ENCODE measurements around the gene TBL1X. TPM values are rescaled to one million over a fixed set of nuclear protein-coding genes. Genes with fewer than 3 reads are reported as not detected.
"Not testable (repeated sequence)": the region's sequence is repeated elsewhere in the genome, so short reads cannot be mapped to it uniquely, and the experiment has no call there.

Gene TBL1X
- total RNA-seq, 4 donors from 2014 or later = 32.9 to 42.9 (median 33.4) TPM

GRCh38 chrX:9759337-9759736 lies 294.5 kb downstream of the TBL1X start:
- H3K9me3 ChIP-seq = no peaks in the 10 kb centered on the region
- TF ChIP-seq POLR2A (IDR thresholded peaks at IDR 0.05) (no peak), CTCF (IDR thresholded peaks at IDR 0.05) (no peak)
- 79 to 80% methylated on average over 2 to 6 of the region's 8 CpGs for WGBS, 2 donors
- intact Hi-C loops (cut with DNase I) = no loop called here
- H3K27me3 ChIP-seq = no peaks in the 10 kb centered on the region
- H3K27ac ChIP-seq = no peak overlapping the region
- no peaks in the 10 kb centered on the region for H3K4me1 ChIP-seq
- DNase-seq = no peak
- no peaks in the 10 kb centered on the region for H3K36me3 ChIP-seq
- no peak overlapping the region for H3K4me3 ChIP-seq (replicated peaks in 1 of 3)

- Histone ChIP-seq H3K4me1 (no peaks in the 10 kb centered on the region), H3K4me3 (replicated peaks in 1 of 3) (no peak overlapping the region), H3K36me3 (no peaks in the 10 kb centered on the region), H3K27me3 (no peaks in the 10 kb centered on the region), H3K9me3 (no peaks in the 10 kb centered on the region), H3K27ac (no peak overlapping the region)
- peak in 1 of 2 donors; percentile 1 for DNase-seq
- intact Hi-C loops (cut with DNase I) = no loop called here
- TF ChIP-seq CTCF (IDR thresholded peaks at IDR 0.05) (no peak), POLR2A (IDR thresholded peaks at IDR 0.05) (no peak)
- WGBS, 2 donors = 15 to 35% methylated on average over 4 to 5 of the region's 67 CpGs
These were observed 300.3 kb downstream of the TBL1X start for GRCh38 chrX:9765072-9765736.

- Histone ChIP-seq H3K27me3 (no peaks in the 10 kb centered on the region), H3K4me3 (replicated peaks in 1 of 3) (no peak within 1 kb of the TSS), H3K36me3 (no peaks in the 10 kb centered on the region), H3K9me3 (no peaks in the 10 kb centered on the region), H3K4me1 (no peaks in the 10 kb centered on the region), H3K27ac (no peak within 1 kb of the TSS)
- DNase-seq = peak; percentile 20 to 27
- intact Hi-C loops (cut with DNase I) = no loop called here
- WGBS, 2 donors = 0 to 33% methylated on average over 5 to 8 of the region's 26 CpGs
- TF ChIP-seq CTCF (IDR thresholded peaks at IDR 0.05) (no peak), POLR2A (IDR thresholded peaks at IDR 0.05) (no peak)
These were observed 300.9 kb downstream of the TBL1X start, which contains the start of gene GPR143 for GRCh38 chrX:9765737-9766097. GPR143 (minus strand) TSS chrX:9765847; CDS start chrX:9765817, 30 bp downstream.

- no peak overlapping the region for H3K27ac ChIP-seq
- 62 to 68% methylated on average over 4 of the region's 6 CpGs for WGBS, 2 donors
These were observed 302.5 kb downstream of the TBL1X start for GRCh38 chrX:9767375-9767774.

GRCh38 chrX:9768321-9768839 lies 303.5 kb downstream of the TBL1X start:
- WGBS, 2 donors = 84 to 86% methylated on average over 4 to 5 of the region's 5 CpGs
- H3K27ac ChIP-seq; H3K36me3 ChIP-seq; H3K27me3 ChIP-seq; H3K4me1 ChIP-seq; intact Hi-C loops (cut with DNase I); H3K4me3 ChIP-seq (replicated peaks in 1 of 3); H3K9me3 ChIP-seq; DNase-seq: not testable (repeated sequence)

More at GRCh38 chrX:9767375-9767774, 302.5 kb downstream of the TBL1X start:
- Histone ChIP-seq H3K27me3 (no peaks in the 10 kb centered on the region), H3K36me3 (no peaks in the 10 kb centered on the region), H3K4me3 (replicated peaks in 1 of 3) (no peak overlapping the region), H3K4me1 (no peaks in the 10 kb centered on the region), H3K9me3 (no peaks in the 10 kb centered on the region)
- intact Hi-C loops (cut with DNase I) = no loop called here
- no peak for TF ChIP-seq POLR2A (IDR thresholded peaks at IDR 0.05)
- no peak for TF ChIP-seq CTCF (IDR thresholded peaks at IDR 0.05)
- no peak for DNase-seq
